Lower leg skin (tissue), 4 donors: ENCODE data around the gene LSM14B. TPM values are rescaled to one million over a fixed set of nuclear protein-coding genes. Genes with fewer than 3 reads are reported as not detected.
"Not testable (repeated sequence)": the region's sequence is repeated elsewhere in the genome, so short reads cannot be mapped to it uniquely, and the experiment has no call there.

ENCODE experiments used
- DNase-seq, 2 donors: peaks; one replicate each; pipeline ENCODE4 v3.0.0-alpha.2; 2019; ENCODE audit warnings: low spot score in 2 of 2
- H3K4me3 ChIP-seq: fragments of 200-600 bp; sonication (generic); 2 replicates; pipeline ENCODE4 v1.5.1; 2017; ENCODE audit warnings: mild to moderate bottlenecking, low read depth; ENCODE audit not compliant: poor library complexity, severe bottlenecking
- POLR2A ChIP-seq, 2 donors: fragments of 450-650 bp; IDR thresholded peaks; one replicate each; pipeline ENCODE4 v1.6.1; 2016 to 2017; ENCODE audit warnings: antibody characterized with exemption in 2 of 2, mild to moderate bottlenecking in 1 of 2, moderate library complexity in 1 of 2
- WGBS, 2 donors: methylation state at CpG; one replicate each; pipeline ENCODE4 v1.1.5; 2018; 5-methylcytosine and 5-hydroxymethylcytosine counted together
- intact Hi-C: fragments of 100-400 bp; cut with DNase I; formaldehyde crosslinking; loops from one replicate; pipeline ENCODE4 v1.15.0; 2023; ENCODE audit warnings: low total_unique reads
- total RNA-seq, 4 donors: library from RNA; depleted of rRNA; stranded (reverse); fragments of >200 nt; gene quantifications; one replicate each; pipeline ENCODE4 v1.1.0, GENCODE V29; 2016
- TF ChIP-seq, protein P1 (sequence below), 3 donors: fragments of 450-650 bp; IDR thresholded peaks; one replicate each; pipeline ENCODE4 v1.5.1; 2016; ENCODE audit warnings: antibody characterized with exemption in 3 of 3, mild to moderate bottlenecking in 3 of 3, moderate library complexity in 2 of 3

Gene LSM14B
- total RNA-seq, 4 donors from 2014 or later = 44.9 to 60.3 (median 49.9) TPM

DNA sequence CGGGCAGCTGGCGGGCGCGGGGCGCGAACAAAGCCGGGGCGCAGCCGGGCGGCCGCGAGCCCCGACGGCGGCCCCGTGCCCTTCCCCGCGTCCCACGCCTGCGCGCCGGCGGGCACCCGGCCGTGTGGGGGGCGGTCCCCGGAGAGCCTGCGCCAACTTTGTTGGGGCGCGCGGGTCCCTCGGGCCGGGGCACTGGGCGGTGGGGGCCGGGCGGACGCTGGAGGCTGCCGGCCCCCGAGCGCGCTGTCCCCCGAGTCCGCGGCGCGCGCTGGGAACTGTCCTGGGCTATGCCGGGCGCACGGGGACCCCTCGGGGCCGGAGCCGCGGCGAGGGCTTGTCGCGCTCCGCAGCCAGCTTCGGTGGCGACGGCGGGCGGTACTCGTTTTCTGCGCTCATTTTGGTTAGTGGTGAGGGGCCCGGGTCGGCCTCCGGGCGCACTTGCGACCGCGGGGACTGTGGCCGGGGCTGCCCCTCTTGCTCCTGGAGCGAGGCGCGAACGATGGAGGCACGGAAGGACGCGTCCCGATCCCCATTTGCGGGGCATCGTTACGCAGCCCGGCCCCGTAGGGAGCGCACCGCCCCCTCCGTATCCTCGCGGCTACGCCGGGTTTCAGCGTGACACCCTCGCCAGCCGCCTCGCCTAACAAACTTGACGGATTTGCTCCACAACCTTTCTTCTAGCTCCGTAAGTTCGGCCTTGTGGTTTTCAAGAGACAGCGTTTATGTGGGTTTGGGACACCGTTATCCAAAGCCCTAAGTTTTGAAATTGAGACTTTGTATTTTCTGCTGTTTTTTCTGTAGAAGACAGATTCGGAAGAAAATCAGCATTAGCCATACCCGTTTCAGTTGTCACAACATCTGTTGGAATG lies 21.9 kb downstream of the LSM14B start:
- WGBS, 2 donors = 1% methylated on average over 37 to 48 of the region's 104 CpGs
- DNase-seq = peak in 1 of 2 donors; percentile 92
- H3K4me3 ChIP-seq = peak overlapping the region; percentile 74
- intact Hi-C loops = no loop called here
- TF ChIP-seq POLR2A (IDR thresholded peaks at IDR 0.05) = no peak
- TF ChIP-seq, protein P1, sequence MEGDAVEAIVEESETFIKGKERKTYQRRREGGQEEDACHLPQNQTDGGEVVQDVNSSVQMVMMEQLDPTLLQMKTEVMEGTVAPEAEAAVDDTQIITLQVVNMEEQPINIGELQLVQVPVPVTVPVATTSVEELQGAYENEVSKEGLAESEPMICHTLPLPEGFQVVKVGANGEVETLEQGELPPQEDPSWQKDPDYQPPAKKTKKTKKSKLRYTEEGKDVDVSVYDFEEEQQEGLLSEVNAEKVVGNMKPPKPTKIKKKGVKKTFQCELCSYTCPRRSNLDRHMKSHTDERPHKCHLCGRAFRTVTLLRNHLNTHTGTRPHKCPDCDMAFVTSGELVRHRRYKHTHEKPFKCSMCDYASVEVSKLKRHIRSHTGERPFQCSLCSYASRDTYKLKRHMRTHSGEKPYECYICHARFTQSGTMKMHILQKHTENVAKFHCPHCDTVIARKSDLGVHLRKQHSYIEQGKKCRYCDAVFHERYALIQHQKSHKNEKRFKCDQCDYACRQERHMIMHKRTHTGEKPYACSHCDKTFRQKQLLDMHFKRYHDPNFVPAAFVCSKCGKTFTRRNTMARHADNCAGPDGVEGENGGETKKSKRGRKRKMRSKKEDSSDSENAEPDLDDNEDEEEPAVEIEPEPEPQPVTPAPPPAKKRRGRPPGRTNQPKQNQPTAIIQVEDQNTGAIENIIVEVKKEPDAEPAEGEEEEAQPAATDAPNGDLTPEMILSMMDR (IDR thresholded peaks at IDR 0.05) = no peak

GRCh38 chr20:62145688-62146018 lies 23.4 kb downstream of the LSM14B start:
- H3K4me3 ChIP-seq = no peak overlapping the region
- TF ChIP-seq, protein P1 (IDR thresholded peaks at IDR 0.05) = no peak
- no peak for DNase-seq
- 91 to 94% methylated on average over 7 of the region's 7 CpGs for WGBS, 2 donors
- intact Hi-C loops = no loop called here

GRCh38 chr20:62146019-62146755 lies 23.9 kb downstream of the LSM14B start:
- TF ChIP-seq, protein P1 (IDR thresholded peaks at IDR 0.05) = no peak
- no peak for TF ChIP-seq POLR2A (IDR thresholded peaks at IDR 0.05)
- intact Hi-C loops = no loop called here

GRCh38 chr20:62147125-62147524 lies 24.9 kb downstream of the LSM14B start:
- DNase-seq = no peak
- no peak for TF ChIP-seq POLR2A (IDR thresholded peaks at IDR 0.05)
- TF ChIP-seq, protein P1 (IDR thresholded peaks at IDR 0.05) = no peak
- intact Hi-C loops = no loop called here
- no peak overlapping the region for H3K4me3 ChIP-seq
- whole genome bisulfite sequencing, 2 donors = 97 to 98% methylated on average over 4 to 6 of the region's 6 CpGs

More at GRCh38 chr20:62146019-62146755, 23.9 kb downstream of the LSM14B start:
- 94 to 95% methylated on average over 21 to 22 of the region's 22 CpGs for WGBS, 2 donors
- no peak overlapping the region for H3K4me3 ChIP-seq
- DNase-seq = no peak

DNA sequence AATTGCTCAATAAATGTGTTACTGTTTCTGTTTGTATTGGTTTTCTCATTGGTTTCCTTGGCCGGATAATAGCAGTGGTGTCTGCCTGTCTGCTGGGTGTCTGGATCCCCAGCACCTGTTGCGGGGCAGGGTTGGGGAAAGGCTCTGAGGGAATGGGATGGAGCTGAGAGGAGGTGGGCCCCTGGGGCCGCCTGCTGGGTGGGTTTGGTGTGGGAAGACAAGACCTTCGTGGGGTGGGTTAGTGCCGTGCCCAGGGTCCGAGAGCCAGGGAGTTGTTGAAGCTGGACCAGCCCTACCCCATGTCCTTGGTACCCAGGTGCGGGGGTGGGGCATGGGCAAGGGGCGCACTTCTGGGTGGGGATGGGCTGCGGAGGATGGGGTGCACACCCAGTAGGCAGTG lies 25.3 kb downstream of the LSM14B start:
- intact Hi-C loops = no loop called here
- TF ChIP-seq, protein P1 (IDR thresholded peaks at IDR 0.05) = no peak
- TF ChIP-seq POLR2A (IDR thresholded peaks at IDR 0.05) = no peak
- WGBS, 2 donors = 92 to 97% methylated on average over 8 to 9 of the region's 9 CpGs
- no peak overlapping the region for H3K4me3 ChIP-seq
- DNase-seq = no peak

DNA sequence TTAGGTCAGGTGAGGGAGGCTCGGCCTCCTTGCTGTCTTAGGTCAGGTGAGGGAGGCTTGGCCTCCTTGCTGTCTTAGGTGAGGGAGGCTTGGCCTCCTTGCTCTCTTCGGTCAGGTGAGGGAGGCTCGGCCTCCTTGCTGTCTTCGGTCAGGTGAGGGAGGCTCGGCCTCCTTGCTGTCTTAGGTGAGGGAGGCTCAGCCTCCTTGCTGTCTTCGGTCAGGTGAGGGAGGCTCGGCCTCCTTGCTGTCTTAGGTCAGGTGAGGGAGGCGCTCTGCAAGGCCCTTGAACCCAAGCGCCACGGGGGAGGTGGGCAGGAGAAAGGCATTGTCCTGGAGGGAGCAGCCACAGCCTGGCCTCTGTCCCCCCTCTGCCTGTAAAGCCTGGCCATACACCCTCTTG lies 26.1 kb downstream of the LSM14B start:
- intact Hi-C loops, DNase-seq, H3K4me3 ChIP-seq: not testable (repeated sequence)
- WGBS, 2 donors = 94 to 95% methylated on average over 9 to 10 of the region's 10 CpGs
